ENCODE measurements around the gene GDPD1. TPM values are rescaled to one million over a fixed set of nuclear protein-coding genes. Genes with fewer than 3 reads are reported as not detected.
"Not testable (repeated sequence)": the region's sequence is repeated elsewhere in the genome, so short reads cannot be mapped to it uniquely, and the experiment has no call there.

Gene GDPD1
- total RNA-seq, 1 donor from 2014 or later: 1.2 TPM

DNA sequence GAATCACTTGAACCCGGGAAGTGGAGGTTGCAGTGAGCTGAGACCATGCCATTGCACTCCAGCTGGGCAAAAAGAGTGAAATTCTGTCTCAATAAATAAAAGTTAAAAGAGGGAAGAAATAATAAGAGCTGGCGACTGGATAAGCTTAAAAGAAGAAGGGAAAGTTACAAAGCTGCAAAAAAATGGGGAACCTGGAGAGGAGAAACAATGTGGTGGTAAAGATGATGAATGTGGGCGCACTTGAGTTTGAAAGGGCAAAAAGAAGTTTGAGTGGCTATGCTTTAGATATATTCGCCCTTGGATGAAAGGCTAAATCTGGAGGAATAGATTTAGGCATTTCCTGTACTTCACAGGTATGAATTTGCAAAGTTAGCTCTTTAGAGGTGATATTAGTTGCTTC, 58.1 kb downstream of the GDPD1 start:
- H3K36me3 Mint-ChIP-seq (ENCODE audit: low read depth): no peaks in the 10 kb centered on the region
- POLR2A ChIA-PET: interaction anchor here (0.6 kb wide), 1 partner anchor 50 kb away, joined by 3 read pairs; no protein-coding TSS in a partner anchor

DNA sequence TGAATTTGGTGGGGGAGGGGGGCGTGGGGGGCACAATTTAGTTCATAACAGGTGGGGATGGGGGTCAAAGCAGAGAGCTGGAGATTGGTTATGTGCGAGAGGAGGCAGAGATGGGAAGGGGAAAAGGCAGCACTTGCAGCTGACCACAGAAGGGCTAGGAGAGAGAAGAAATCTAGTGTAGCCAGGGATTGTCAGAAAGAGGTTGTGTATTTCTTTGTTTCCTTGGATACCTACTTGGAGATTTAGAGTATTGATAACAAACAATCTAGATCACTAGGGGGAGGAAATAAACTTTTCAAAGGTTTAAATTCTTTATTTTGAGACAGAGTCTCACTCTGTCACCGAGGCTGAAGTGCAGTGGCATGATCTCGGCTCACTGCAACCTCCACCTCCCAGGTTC, 64.0 kb downstream of the GDPD1 start:
- Mint-ChIP-seq H3K36me3 (ENCODE audit: low read depth) (no peaks in the 10 kb centered on the region), H3K4me1 (no peaks in the 10 kb centered on the region), H3K9me3 (no peaks in the 10 kb centered on the region), H3K4me3 (no peak overlapping the region), H3K27me3 (no peaks in the 10 kb centered on the region), H3K27ac (no peak overlapping the region)
- ATAC-seq (ENCODE audit: low read depth) (no peak), DNase-seq (no peak)
- ChIA-PET CTCF (no interaction called here), POLR2A (no interaction called here)
- intact Hi-C loops (cut with micrococcal nuclease): no loop called here
- TF ChIP-seq, protein P1, sequence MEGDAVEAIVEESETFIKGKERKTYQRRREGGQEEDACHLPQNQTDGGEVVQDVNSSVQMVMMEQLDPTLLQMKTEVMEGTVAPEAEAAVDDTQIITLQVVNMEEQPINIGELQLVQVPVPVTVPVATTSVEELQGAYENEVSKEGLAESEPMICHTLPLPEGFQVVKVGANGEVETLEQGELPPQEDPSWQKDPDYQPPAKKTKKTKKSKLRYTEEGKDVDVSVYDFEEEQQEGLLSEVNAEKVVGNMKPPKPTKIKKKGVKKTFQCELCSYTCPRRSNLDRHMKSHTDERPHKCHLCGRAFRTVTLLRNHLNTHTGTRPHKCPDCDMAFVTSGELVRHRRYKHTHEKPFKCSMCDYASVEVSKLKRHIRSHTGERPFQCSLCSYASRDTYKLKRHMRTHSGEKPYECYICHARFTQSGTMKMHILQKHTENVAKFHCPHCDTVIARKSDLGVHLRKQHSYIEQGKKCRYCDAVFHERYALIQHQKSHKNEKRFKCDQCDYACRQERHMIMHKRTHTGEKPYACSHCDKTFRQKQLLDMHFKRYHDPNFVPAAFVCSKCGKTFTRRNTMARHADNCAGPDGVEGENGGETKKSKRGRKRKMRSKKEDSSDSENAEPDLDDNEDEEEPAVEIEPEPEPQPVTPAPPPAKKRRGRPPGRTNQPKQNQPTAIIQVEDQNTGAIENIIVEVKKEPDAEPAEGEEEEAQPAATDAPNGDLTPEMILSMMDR (IDR thresholded peaks at IDR 0.05): no peak

More for the DNA sequence above, 58.1 kb downstream of the GDPD1 start:
- Mint-ChIP-seq H3K4me1 (peaks cover 18% of the 10 kb centered on the region), H3K9me3 (no peaks in the 10 kb centered on the region), H3K4me3 (no peak overlapping the region), H3K27ac (peak overlapping the region; percentile 7), H3K27me3 (no peaks in the 10 kb centered on the region)
- TF ChIP-seq, protein P1 (IDR thresholded peaks at IDR 0.05): no peak
- CTCF ChIA-PET: no interaction called here
- DNase-seq (no peak), ATAC-seq (ENCODE audit: low read depth) (no peak)
- intact Hi-C loops (cut with micrococcal nuclease): no loop called here

DNA sequence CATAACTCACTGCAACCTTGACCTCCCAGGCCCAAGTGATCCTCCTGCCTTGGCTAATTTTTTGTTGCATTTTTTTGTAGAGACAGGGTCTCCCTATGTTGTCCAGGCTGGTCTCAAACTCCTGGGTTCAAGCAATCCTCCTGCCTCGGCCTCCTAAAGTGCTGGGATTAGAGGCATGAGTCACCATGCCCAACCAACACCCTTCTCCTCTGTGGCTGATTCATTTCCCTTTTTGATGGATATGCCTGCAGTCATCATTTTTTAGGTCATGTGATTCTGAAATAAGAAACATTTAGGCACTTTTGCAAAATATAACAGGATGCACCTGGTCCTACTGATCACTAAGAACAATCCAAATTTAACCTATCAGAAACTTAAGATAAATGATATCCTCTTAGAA, 67.1 kb downstream of the GDPD1 start:
- ChIA-PET CTCF (no interaction called here), POLR2A (no interaction called here)
- no peaks in the 10 kb centered on the region for H3K9me3 Mint-ChIP-seq
- TF ChIP-seq, protein P1 (IDR thresholded peaks at IDR 0.05): no peak
- ATAC-seq (ENCODE audit: low read depth) (no peak), DNase-seq (no peak)
- no peak overlapping the region for H3K4me3 Mint-ChIP-seq
- no peak overlapping the region for H3K27ac Mint-ChIP-seq
- H3K27me3 Mint-ChIP-seq: no peaks in the 10 kb centered on the region
- H3K36me3 Mint-ChIP-seq (ENCODE audit: low read depth): no peaks in the 10 kb centered on the region
- intact Hi-C loops (cut with micrococcal nuclease): no loop called here
- H3K4me1 Mint-ChIP-seq: peaks cover 12% of the 10 kb centered on the region

DNA sequence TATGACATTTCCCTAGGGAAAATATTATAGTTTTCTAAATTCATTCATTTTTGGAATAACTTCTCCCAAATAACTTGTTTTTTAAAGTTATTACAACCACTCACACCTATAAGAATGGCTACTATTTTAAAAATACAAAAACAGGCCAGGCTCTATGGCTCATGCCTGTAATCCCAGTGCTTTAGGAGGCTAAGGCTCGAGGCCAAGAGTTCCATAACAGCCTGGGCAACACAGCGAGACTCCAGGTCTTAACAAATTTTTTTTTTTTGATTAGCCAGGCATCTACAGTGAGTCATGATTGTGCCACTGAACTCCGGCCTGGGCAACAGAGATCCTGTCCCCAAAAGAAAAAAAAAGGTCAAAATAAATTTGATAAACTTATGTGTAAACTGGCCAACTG, 67.6 kb downstream of the GDPD1 start:
- DNase-seq (no peak), ATAC-seq (ENCODE audit: low read depth) (no peak)
- intact Hi-C loops (cut with micrococcal nuclease): no loop called here
- Mint-ChIP-seq H3K9me3 (no peaks in the 10 kb centered on the region), H3K36me3 (ENCODE audit: low read depth) (no peaks in the 10 kb centered on the region), H3K27me3 (no peaks in the 10 kb centered on the region), H3K27ac (no peak overlapping the region), H3K4me1 (peaks cover 12% of the 10 kb centered on the region), H3K4me3 (no peak overlapping the region)
- CTCF ChIA-PET: no interaction called here
- POLR2A ChIA-PET: no interaction called here
- TF ChIP-seq, protein P1 (IDR thresholded peaks at IDR 0.05): no peak

DNA sequence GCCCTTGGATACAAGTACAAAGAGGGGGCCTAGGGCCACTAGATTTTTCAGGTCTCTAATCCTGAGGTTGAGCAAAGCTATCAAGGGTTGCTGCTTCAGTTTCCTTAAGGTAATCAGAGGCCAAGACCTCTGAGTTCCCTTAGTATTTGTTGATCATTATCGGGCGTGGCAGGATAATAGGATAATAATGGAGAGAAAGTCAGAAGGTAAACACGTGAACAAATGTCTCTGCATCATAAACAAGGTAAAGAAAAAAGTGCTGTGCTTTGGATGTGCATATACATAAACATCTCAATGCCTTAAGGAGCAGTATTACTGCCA, 69.6 kb downstream of the GDPD1 start:
- POLR2A ChIA-PET: no interaction called here

DNA sequence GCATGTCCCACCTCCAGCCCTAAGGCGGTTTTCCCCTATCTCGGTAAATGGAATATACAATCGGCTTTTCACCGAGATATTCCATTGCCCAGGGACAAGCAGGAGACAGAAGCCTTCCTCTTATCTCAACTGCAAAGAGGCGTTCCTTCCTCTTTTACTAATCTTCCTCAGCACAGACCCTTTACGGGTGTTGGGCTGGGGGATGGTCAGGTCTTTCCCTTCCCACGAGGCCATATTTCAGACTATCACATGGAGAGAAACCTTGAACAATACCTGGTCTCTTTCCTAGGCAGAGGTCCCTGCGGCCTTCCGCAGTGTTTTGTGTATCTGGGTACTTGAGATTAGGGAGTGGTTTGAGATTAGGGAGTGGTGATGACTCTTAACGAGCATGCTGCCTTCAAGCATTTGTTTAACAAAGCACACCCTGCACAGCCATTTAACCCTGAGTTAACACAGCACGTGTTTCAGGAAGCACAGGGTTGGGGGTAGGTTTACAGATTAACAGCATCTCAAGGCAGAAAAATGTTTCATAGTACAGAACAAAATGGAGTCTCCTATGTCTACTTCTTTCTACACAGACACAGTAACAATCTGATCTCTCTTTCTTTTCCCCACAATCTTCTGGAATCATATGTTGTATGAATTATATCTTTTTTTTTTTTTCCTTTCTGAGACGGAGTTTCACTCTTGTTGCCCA, 70.1 kb downstream of the GDPD1 start:
- CTCF ChIA-PET; intact Hi-C loops (cut with micrococcal nuclease); H3K36me3 Mint-ChIP-seq (ENCODE audit: low read depth); H3K27me3 Mint-ChIP-seq; H3K9me3 Mint-ChIP-seq; POLR2A ChIA-PET; ATAC-seq (ENCODE audit: low read depth); DNase-seq: not testable (repeated sequence)
- peak overlapping the region; percentile 27 for H3K27ac Mint-ChIP-seq
- H3K4me1 Mint-ChIP-seq: peaks cover 12% of the 10 kb centered on the region
- H3K4me3 Mint-ChIP-seq: peak overlapping the region; percentile 3

More for the DNA sequence above, 69.6 kb downstream of the GDPD1 start:
- intact Hi-C loops (cut with micrococcal nuclease): no loop called here
- H3K4me1 Mint-ChIP-seq: peaks cover 12% of the 10 kb centered on the region
- H3K27ac Mint-ChIP-seq: no peak overlapping the region
- CTCF ChIA-PET: no interaction called here
- DNase-seq (no peak), ATAC-seq (ENCODE audit: low read depth) (no peak)
- no peaks in the 10 kb centered on the region for H3K36me3 Mint-ChIP-seq (ENCODE audit: low read depth)
- no peak overlapping the region for H3K4me3 Mint-ChIP-seq
- TF ChIP-seq, protein P1 (IDR thresholded peaks at IDR 0.05): no peak
- no peaks in the 10 kb centered on the region for H3K27me3 Mint-ChIP-seq
- H3K9me3 Mint-ChIP-seq: no peaks in the 10 kb centered on the region
